Activated CD4-positive, alpha-beta T cell treated with anti-CD3 and anti-CD28 coated beads, Interleukin-2, amount 50 U/mL, for 24 hours (primary cell): Measurements from ENCODE around the gene DHODH.
"Not testable (repeated sequence)": the region's sequence is repeated elsewhere in the genome, so short reads cannot be mapped to it uniquely, and the experiment has no call there.

Experiments used
- DNase-seq, 2 donors: peaks; one replicate each; pipeline ENCODE4 v3.0.0-alpha.2; 2020; ENCODE audit warnings: low read depth in 1 of 2, low spot score in 1 of 2

The DHODH gene

DNA sequence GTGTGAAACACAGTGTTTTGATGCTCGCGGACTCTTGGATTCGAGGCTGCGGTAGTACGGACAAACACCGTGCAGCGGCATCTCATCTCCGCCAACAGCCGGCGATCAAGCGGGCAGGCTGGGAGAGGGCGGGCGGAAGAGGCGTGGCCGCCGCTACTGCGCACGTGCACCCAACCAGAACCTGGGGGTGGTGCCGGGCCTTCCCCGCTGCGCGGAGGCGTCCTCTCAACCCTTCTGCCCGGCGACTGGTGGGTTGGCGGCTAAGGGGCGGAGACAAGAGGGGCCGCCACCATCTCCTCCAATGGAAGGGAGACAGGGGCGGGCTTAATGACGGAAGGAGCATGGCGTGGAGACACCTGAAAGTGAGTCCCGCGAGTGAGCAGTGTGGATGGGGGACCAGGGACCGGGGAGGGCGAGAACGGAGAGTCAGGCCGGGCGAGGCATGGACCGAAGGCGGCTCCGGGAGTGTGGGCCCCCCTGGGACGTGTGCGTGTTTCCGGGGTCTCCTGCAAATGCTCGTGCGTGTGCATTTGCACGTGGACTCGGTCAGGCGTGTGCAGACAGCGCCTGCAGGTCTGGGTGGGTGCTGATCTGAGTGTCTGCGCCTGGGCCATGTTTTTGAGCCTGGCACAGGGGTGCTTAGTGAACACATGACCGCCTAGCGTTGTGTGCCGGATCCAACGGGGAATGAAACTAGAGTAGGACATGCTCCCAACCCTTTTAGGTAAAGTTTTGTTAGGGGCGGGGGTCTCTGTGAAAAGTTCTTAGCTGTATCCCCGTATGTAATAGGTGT is at the start of gene DHODH:
Gene DHODH (plus strand): TSS at position 321 of the 793 bp plus-strand sequence. CDS start 21 bp downstream, at position 342.
- peak; percentile 91 to 98 for DNase-seq

DNA sequence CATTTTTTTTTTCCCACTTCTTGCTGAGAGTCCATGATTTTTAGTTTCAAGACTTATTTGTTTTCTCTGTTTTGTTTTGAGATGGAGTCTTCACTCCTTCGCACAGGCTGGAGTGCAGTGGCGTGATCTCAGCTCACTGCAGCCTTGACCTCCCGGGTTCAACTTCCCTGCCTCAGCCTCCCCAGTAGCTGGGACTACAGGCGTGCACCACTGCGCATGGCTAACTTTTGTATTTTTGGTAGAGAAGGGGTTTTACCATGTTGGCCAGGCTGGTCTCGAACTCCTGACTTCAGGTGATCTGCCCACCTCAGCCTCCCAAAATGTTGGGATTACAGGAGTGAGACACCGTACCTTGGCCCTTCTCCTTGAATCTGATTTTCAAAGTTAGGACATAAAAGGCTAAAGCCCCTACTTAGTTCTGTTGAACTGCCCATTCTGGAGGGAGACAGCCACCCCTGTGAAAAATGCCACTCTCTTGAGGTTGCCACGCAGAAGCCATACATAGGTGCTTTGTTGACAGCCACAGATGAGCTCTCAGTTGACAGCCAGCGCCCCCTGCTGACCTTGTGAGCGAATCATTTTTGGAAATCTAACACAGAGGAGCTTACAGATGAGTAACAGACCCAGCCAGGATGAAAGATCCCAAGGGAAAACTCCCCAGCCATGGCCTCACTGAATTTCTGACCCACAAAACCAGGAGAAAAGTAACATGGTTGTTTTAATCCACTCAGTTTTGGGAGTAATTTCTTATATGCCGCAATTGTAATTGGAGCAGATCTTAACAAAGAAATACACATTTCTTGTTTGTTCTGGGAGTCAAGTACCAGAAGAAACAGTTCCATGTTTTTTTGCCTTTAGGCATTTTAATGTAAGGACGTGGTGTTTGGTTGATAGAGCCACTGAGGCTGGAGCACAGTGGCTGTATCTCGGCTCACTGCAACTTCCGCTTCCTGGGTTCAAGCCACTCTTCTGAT is 47.2 kb upstream of the DHODH start:
- DNase-seq = peak; percentile 62 to 69

DNA sequence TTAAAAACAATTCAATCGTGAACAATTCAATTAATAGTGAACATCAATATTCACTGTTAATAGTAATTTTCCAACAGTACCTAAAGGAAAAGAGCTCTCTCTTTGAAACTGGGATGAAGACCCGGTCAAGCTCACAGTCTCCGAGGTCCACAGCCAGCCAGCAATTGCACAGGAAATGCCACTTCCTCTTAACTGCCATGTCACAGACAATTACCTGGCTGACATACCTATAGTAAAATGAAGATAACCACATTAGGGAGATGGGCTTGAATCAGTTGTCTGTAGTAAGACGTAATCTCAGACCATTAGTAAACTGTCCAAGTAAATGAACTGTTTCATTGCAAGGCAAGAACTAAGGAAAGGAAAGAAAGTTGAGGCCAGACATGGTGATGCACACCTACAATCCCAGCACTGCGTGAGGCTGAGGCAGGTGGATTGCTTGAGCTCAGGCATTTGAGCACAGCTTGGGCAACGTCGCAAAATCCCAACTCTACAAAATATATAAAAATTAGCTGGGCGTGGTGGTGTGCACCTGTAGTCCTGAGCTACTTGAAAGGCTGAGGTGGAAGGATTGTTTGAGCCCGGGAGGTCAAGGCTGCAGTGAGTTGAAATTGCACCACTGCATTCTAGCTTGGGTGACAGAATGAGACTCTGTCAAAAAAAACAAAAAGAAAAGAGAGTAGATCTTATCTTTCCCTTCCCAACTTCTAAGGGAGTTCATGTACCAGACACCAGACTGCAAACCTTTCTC is 45.2 kb upstream of the DHODH start:
- no peak for DNase-seq

DNA sequence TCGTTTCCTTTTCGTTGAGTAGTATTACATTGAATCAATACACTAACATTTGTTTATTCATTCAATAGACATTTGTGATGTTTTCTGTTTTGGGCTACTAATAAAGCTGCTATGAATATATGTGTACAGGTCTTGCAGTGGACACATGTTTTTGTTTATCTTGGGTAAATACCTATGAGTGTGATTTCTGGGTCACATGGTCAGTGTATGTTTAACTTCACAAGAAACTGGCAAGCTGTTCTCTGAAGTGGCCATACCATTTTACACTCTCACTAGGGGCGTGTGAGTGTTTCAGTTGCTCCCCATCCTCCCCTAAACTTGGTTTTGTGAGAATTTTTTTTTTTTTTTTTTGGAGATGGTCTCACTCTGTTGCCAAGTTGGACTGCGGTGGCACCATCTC is 43.3 kb upstream of the DHODH start:
- no peak for DNase-seq

GRCh38 chr16:71966932-71967331 is 41.6 kb upstream of the DHODH start:
- no peak for DNase-seq

- DNase-seq = no peak
These were observed 39.2 kb upstream of the DHODH start for GRCh38 chr16:71969353-71969752.

- DNase-seq = no peak
These were observed 37.0 kb upstream of the DHODH start for GRCh38 chr16:71971571-71971970.

DNA sequence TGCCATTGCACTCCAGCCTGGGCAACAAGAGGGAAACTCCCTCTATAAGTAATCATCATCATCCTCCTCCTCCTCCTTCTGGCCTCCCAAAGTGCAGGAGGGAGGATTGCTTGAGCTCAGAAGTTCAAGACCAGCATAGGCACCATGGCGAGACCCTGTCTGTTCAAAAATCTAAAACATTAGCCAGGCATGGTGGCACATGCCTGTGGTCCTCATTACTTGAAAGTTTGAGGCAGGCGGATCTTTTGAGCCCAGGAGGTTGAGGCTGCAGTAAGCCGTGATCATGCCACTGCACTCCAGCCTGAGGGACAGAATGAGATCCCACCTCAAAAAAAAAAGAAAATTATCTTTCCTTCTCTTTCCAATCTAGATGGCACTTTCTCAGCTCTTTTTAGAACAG is 36.2 kb upstream of the DHODH start:
- no peak for DNase-seq

DNA sequence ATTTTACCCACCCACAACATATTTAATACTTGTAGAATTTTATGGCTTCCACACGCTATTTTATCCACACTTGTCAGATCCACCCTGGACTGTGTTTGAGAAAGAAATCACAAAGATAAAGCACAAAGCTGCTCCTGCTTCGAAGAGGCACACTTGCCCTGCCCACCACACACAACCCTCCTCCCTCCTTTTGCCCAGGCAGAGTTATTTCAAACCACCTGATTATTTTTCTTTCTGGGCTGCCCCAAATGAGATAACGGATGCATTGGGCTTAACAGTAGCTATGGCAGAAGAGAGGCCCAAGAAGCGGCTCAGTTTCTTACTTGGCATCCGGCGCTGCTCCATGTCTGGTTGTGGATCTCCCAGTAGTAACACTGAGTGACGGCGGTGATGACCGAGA is 35.5 kb upstream of the DHODH start:
- no peak for DNase-seq

DNA sequence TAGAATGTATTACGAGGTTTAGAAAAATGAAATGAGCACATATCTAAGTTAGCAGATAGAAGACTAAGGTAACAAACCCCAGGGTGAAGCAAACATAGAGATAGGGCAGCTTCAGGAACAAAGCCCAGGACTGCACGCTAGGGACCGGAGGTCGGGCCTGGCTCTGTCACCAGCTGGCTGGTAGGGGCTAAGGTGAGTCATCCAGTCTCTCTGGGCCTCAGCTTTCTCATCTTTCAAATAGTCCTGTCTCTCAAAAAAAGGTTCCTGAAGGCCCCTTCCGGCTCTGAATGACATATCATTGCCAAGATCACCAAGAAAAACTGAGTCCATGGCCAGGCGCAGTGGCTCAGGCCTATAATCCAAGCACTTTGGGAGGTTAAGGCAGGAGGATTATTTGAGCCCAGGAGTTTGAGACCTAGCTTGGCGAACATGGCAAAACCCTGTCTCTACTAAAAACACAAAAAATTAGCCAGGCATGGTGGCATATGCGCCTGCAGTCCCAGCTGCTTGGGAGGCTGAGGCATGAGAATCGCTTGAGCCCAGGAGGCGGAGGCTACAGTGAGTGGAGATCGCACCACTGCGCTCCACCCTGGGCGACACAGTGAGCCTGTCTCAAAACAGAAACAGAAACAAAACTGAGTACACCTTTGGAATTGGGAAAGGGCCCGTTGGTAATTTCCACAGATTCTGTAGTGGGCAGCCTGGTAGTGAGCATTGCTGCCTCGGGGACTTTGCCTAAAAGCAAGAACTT is 34.3 kb upstream of the DHODH start:
- no peak for DNase-seq

DNA sequence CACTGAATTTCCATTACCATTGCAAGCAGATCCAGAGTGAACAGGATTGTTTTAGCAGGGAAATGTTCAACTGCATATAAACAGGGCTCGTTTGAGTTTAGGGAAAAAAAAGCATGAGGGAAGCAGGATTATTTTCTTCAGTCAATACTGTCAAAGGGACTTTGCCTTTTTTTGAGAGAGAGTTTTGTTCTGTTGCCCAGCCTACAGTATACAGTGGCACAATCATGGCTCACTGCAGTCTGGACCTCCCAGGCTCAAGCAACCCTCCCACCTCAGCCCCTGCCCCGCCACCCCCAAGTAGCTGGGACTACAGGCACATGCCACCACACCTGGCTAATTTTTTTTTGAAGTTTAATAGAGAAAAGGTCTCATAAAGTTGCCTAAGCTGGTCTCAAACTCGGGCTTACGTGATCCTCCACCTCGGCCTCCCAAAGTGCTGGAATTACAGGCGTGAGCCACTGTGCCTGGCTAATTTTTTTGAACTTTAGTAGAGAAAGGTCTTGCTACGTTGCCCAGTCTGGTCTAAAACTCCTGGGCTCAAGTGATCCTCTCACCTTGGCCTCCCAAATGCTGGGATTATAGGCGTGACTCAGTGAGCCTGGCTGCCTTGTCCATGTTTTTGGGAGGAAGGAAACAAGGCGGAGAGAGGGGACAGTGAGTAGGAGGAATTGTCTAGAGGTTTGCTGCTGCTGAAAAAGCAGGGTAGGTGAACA is 23.1 kb upstream of the DHODH start:
- no peak for DNase-seq

GRCh38 chr16:71986131-71986530 is 22.4 kb upstream of the DHODH start:
- DNase-seq = no peak

- DNase-seq = no peak
These were observed 13.5 kb upstream of the DHODH start for GRCh38 chr16:71995038-71995437.

- not testable (repeated sequence) for DNase-seq
These were observed 11.0 kb upstream of the DHODH start for GRCh38 chr16:71997578-71997977.

DNA sequence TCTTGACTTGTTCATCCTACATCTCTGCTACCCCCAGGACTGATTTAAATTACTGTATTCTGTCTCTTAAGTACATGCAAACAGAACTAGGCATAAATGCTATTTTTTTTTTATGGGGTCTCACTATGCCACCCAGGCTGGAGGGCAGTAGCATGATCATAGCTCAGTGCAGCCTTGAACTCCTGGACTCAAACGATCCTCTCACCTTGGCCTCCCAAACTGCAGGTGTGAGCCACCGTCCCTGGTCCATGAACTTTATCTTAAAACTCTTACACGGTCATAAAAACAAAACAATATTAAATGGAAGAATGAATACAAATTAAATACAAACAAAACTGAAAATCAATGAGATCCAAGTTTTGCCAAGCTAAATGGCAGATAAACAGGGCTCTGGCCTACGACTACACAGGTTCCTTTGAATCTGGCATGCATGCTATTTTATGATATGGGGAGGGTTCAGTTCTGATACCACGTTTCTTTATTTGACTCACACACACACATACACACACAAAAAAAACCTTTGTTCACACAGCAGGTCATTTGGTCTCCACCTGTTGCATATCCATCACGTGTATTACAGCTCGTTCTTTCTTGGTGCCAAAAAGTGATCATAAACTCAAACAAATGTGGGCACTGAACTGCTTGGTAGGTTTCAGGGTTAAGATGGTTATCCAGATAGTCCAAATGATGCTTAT is 7.2 kb upstream of the DHODH start:
- DNase-seq = no peak

DNA sequence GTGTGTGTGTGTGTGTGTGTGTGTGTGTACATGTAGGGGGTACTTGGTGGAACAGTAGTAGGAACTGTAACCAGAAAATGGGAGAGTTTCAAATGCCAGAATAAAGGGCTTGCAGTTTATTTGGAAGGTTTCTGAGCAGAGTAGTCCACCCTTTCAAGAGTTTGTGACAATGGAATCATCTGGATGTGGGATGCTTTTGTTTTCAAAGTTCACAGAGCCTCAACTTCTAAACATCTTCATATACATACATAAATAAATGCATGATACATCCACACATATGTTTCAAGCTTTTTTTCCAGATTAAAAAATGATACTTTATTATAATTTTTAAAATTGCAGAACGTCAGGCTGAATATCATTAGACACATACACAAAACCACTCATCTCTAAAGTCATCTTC is 5.9 kb upstream of the DHODH start:
- DNase-seq = no peak

DNA sequence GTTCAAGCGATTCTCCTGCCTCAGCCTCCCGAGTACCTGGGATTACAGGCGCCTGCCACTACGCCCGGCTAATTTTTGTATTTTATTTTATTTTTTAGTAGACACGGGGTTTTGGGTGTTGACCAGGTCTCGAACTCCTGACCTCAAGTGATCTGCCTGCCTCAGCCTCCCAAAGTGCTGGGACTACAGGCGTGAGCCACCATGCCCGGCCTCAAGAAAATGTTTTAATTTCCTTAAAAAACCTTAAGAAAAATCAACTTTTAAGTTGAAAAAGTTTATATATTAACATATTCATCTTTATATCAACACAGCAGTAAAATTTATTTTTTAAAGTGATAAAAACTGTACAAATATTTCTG is 500 bp upstream of the DHODH start:
- DNase-seq = not testable (repeated sequence)

DNA sequence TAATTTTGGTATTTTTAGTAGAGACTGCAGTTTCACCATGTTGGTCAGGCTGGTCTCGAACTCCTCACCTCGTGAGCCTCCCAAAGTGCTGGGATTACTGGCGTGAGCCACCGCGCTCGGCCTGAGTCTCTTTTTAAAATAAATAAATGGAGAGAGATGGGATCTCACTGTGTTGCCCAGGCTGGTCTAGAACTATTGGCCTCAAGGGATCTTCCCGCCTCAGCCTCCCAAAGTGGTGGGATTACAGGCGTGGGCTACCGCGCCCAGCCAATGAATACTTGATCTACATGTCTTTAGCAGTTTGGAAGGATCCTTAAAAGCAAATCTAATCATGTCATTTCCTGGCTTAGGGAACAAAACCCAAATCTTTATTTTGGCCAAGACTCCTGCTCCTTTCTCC is 1.2 kb downstream of the DHODH start:
- no peak for DNase-seq

- DNase-seq = no peak
These were observed 4.1 kb downstream of the DHODH start for GRCh38 chr16:72012607-72013006.

- DNase-seq = no peak
These were observed 4.8 kb downstream of the DHODH start for GRCh38 chr16:72013389-72013788.
